Choroid plexus epithelial cell (primary cell): ENCODE measurements around the gene UBE2H.
A peak's percentile ranks its signal among the peaks of the same experiment; 100 is the strongest.
"Not testable (repeated sequence)": the region's sequence is repeated elsewhere in the genome, so short reads cannot be mapped to it uniquely, and the experiment has no call there.

Source experiments
- DNase-seq: peaks from one replicate; pipeline ENCODE4 v3.0.0-alpha.2; 2010; ENCODE audit warnings: low read depth
- H3K4me3 ChIP-seq: 2 replicates; pipeline ENCODE4 v1.5.1; 2011; ENCODE audit warnings: low read depth, mild to moderate bottlenecking, control low read depth, low read length, moderate library complexity
- TF ChIP-seq, protein P1 (sequence below): conservative IDR thresholded peaks from 2 replicates; pipeline ENCODE4 v1.5.1; 2011; ENCODE audit warnings: low read depth, mild to moderate bottlenecking, control low read depth, inconsistent platforms, low read length, moderate library complexity

Gene UBE2H

DNA sequence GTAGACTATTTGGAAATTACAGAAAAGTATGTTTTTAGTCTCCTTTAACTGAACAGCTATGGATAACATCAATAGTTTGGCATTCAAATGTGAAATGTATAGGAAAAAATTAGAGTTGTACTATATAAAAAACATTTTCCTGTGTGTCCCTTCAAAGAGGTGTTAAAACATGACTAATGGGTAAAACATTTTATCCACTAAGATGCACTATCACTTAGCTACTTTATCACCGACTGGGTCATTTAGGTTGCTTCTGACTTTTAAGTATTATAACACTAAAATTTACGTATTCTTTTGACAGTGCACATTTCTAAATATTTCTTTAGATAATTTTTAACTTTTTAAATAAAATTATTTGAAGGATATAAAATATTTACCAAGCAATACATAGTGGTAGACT is 77.6 kb downstream of the UBE2H start:
- DNase-seq, result no peak
- TF ChIP-seq, protein P1, sequence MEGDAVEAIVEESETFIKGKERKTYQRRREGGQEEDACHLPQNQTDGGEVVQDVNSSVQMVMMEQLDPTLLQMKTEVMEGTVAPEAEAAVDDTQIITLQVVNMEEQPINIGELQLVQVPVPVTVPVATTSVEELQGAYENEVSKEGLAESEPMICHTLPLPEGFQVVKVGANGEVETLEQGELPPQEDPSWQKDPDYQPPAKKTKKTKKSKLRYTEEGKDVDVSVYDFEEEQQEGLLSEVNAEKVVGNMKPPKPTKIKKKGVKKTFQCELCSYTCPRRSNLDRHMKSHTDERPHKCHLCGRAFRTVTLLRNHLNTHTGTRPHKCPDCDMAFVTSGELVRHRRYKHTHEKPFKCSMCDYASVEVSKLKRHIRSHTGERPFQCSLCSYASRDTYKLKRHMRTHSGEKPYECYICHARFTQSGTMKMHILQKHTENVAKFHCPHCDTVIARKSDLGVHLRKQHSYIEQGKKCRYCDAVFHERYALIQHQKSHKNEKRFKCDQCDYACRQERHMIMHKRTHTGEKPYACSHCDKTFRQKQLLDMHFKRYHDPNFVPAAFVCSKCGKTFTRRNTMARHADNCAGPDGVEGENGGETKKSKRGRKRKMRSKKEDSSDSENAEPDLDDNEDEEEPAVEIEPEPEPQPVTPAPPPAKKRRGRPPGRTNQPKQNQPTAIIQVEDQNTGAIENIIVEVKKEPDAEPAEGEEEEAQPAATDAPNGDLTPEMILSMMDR, result no peak
- no peak overlapping the region for H3K4me3 ChIP-seq

- H3K4me3 ChIP-seq, result no peak overlapping the region
- DNase-seq, result no peak
- TF ChIP-seq, protein P1, result no peak
Measured at GRCh38 chr7:129874722-129875121, 78.0 kb downstream of the UBE2H start.

GRCh38 chr7:129872054-129872453 is 80.7 kb downstream of the UBE2H start:
- no peak for DNase-seq
- H3K4me3 ChIP-seq, result no peak overlapping the region
- TF ChIP-seq, protein P1, result no peak

DNA sequence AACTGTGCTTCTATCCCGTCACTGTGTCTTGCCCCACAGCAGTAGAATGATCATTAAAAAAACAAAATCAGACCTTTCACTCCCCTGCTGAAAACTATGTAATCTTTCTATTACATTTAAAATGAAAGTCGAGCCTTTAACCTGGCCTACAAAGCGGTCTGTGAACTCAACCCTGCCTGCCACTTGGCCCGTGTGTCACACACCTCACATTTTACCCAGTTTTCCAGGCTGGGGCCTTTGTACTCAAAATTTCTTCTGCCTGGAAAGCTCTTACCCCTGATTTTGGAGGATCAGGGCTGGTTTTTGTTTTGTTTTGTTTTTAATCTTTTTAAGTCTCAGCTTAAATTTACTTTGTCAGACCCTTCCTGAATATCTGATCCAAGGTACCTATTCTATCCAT is 82.1 kb downstream of the UBE2H start:
- TF ChIP-seq, protein P1, result no peak
- no peak for DNase-seq
- H3K4me3 ChIP-seq, result no peak overlapping the region

DNA sequence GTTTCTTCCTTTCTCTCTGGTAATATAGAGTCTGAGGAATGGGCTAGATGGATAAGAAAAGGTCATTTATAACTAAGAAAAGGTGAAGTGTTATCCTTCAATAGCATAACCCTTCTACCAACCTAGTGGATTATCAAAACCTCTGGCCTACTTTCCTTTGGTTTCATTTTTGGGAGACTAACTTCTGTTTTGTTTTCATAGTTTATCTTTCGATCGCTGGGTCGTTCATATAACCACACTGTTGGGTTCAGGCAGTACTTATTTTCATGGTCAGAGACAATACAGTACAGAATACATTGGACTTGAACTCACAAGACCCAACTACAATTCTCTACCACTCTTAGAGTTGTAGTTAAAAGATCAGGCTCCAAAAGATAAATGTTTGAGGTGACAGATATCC is 86.5 kb downstream of the UBE2H start:
- no peak overlapping the region for H3K4me3 ChIP-seq
- TF ChIP-seq, protein P1, result no peak
- DNase-seq, result peak; percentile 51

- TF ChIP-seq, protein P1, result no peak
- H3K4me3 ChIP-seq, result no peak overlapping the region
- DNase-seq, result no peak
Measured at GRCh38 chr7:129865925-129866201, 86.9 kb downstream of the UBE2H start.

GRCh38 chr7:129865093-129865924 is 87.5 kb downstream of the UBE2H start:
- DNase-seq, result peak; percentile 83
- H3K4me3 ChIP-seq, result no peak overlapping the region
- TF ChIP-seq, protein P1, result no peak

DNA sequence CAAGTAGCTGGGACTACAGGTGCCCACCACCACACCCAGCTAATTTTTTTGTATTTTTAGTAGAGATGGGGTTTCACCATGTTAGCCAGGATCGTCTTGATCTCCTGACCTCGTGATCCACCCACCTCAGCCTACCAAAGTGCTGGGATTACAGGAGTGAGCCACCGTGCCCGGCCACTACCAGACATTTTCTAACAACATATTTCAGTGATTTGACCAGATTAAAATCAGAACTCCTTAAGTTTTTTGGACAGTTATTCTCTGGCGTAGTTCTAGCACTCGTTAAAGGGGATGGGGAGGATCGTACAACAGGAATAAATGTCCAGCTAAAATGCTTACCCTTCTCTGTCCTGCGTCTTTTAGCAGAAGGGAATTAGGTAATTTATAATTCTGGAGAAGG is 88.1 kb downstream of the UBE2H start:
- DNase-seq, H3K4me3 ChIP-seq: not testable (repeated sequence)
